Panc1 (cell line): ENCODE results near the gene WDR5. TPM values are rescaled to one million over a fixed set of nuclear protein-coding genes. Genes with fewer than 3 reads are reported as not detected.

Source experiments
- ATAC-seq: fragments of 200-7000 bp; cut with Tn5 transposase; 2 replicates; pipeline ENCODE4 v1.9.1; 2020; ENCODE audit warnings: mild to moderate bottlenecking, moderate library complexity
- BruUV-seq: library from RNA; stranded (reverse); fragments of 400-500 nt; replicated peaks from 2 replicates; lab custom pipeline; 2021; lab: Mats Ljungman, UMichigan
- CTCF ChIA-PET: fragments of 300-600 bp; sonication (Branson Sonifier 250); formaldehyde crosslinking; loops from one replicate; lab custom pipeline; 2022; ENCODE audit warnings: antibody characterized with exemption; lab: Charles Lee
- POLR2A ChIA-PET: fragments of 300-600 bp; sonication (Branson Sonifier 250); formaldehyde crosslinking; loops from one replicate; lab custom pipeline; 2022; ENCODE audit warnings: antibody characterized with exemption; lab: Charles Lee
- DNase-seq: peaks from one replicate; pipeline ENCODE4 v3.0.0-alpha.2; 2010; ENCODE audit warnings: low read depth, low spot score
- H3K27ac ChIP-seq: 2 replicates; pipeline ENCODE4 v1.5.1; 2011; ENCODE audit warnings: mild to moderate bottlenecking, low read length, inconsistent platforms
- H3K27me3 ChIP-seq: fragments of 200-500 bp; sonication (Bioruptor generic); 2 replicates; pipeline ENCODE4 v1.6.0; 2014; ENCODE audit warnings: low read length, inconsistent platforms; ENCODE audit not compliant: control insufficient read depth, insufficient read depth
- H3K36me3 ChIP-seq: fragments of 200-500 bp; sonication (Bioruptor generic); 2 replicates; pipeline ENCODE4 v1.5.1; 2014; ENCODE audit warnings: inconsistent platforms, mild to moderate bottlenecking, low read length, moderate library complexity; ENCODE audit not compliant: control insufficient read depth, insufficient read depth
- H3K4me1 ChIP-seq: 2 replicates; pipeline ENCODE4 v1.5.1; 2011; ENCODE audit warnings: inconsistent platforms, mild to moderate bottlenecking, low read length, moderate library complexity; ENCODE audit not compliant: control insufficient read depth, insufficient read depth
- H3K4me3 ChIP-seq, 2 experiments: 2 replicates each; pipeline ENCODE4 v1.5.1; 2011 to 2012; ENCODE audit warnings: low read depth in 2 of 2, low read length in 2 of 2, mild to moderate bottlenecking in 2 of 2, inconsistent platforms in 1 of 2, moderate library complexity in 1 of 2
- H3K9me3 ChIP-seq: fragments of 200-500 bp; sonication (Bioruptor generic); 2 replicates; pipeline ENCODE4 v1.5.1; 2014; ENCODE audit warnings: low read depth, mild to moderate bottlenecking, inconsistent platforms, low read length, moderate library complexity; ENCODE audit not compliant: control insufficient read depth, insufficient read depth
- CTCF ChIP-seq: fragments of 450-650 bp; IDR thresholded peaks from 2 replicates; pipeline ENCODE4 v1.5.1; 2017; ENCODE audit warnings: mild to moderate bottlenecking
- POLR2AphosphoS5 ChIP-seq: IDR thresholded peaks from 2 replicates; pipeline ENCODE4 v1.6.1; 2012; ENCODE audit warnings: mild to moderate bottlenecking, low read depth, low read length, moderate library complexity
- REST ChIP-seq, 2 experiments: IDR thresholded peaks; 2 replicates each; pipeline ENCODE4 v1.6.1; 2011 to 2012; ENCODE audit warnings: low read depth in 2 of 2, control low read depth in 1 of 2, low read length in 1 of 2, mild to moderate bottlenecking in 1 of 2, moderate library complexity in 1 of 2; ENCODE audit not compliant: insufficient read depth in 1 of 2
- SIN3A ChIP-seq: IDR thresholded peaks from 2 replicates; pipeline ENCODE4 v1.6.1; 2012; ENCODE audit warnings: low read depth, mild to moderate bottlenecking, low read length, moderate library complexity, borderline replicate concordance; ENCODE audit not compliant: insufficient read depth
- TCF7L2 ChIP-seq: IDR thresholded peaks from 2 replicates; pipeline ENCODE4 v1.6.1; 2011; ENCODE audit warnings: mild to moderate bottlenecking, low read depth, low read length, inconsistent platforms
- in situ Hi-C: cut with HindIII; loops from 2 replicates; pipeline ENCODE4 v1.10.0; 2016; ENCODE audit warnings: low sequenced_read_pairs, low pct_unique_long_range_greater_than_20kb
- intact Hi-C: fragments of 100-400 bp; cut with micrococcal nuclease; formaldehyde crosslinking; loops from one replicate; pipeline ENCODE4 v1.10.0; 2022; ENCODE audit not compliant: unreplicated experiment
- total RNA-seq: library from RNA; stranded (reverse); gene quantifications from one replicate; pipeline ENCODE4 v1.2.1, GENCODE V29; 2021; ENCODE audit not compliant: unreplicated experiment

Gene WDR5
- total RNA-seq, 1 experiment from 2014 or later = 36.9 TPM

GRCh38 chr9:134176599-134176968, 40.7 kb downstream of the WDR5 start:
- intact Hi-C loops = loop anchor here (10.0 kb wide), 1 partner anchor 148 kb away; the partner anchor contains the start of gene RXRA
- in situ Hi-C loops = no loop called here
- no peaks in the 10 kb centered on the region for H3K4me1 ChIP-seq
- ChIA-PET POLR2A (no interaction called here), CTCF (interaction anchor here (0.7 to 1.7 kb wide), 2 partner anchors 119 to 266 kb away, joined by 4 to 7 read pairs; no protein-coding TSS in a partner anchor)
- peak; percentile 61 for ATAC-seq
- 0 out of 4 replicates have a peak overlapping the region, but pooled peaks of 1 of the 2 experiments have one; percentile 6 for H3K4me3 ChIP-seq
- BruUV-seq = no TSS peak
- H3K9me3 ChIP-seq = no peaks in the 10 kb centered on the region
- H3K27ac ChIP-seq = no peak overlapping the region
- H3K27me3 ChIP-seq = no peaks in the 10 kb centered on the region; the same call in 1 of the 2 replicates
- TF ChIP-seq TCF7L2 = no peak
- no peak for TF ChIP-seq SIN3A
- no peak for TF ChIP-seq CTCF
- TF ChIP-seq POLR2AphosphoS5 = no peak
- TF ChIP-seq REST (IDR thresholded peaks at IDR 0.05; ENCODE audit: insufficient read depth in 1 of 2, low read depth in 2 of 2, low read length in 1 of 2) = no peak
- no peaks in the 10 kb centered on the region for H3K36me3 ChIP-seq
- DNase-seq = no peak

DNA sequence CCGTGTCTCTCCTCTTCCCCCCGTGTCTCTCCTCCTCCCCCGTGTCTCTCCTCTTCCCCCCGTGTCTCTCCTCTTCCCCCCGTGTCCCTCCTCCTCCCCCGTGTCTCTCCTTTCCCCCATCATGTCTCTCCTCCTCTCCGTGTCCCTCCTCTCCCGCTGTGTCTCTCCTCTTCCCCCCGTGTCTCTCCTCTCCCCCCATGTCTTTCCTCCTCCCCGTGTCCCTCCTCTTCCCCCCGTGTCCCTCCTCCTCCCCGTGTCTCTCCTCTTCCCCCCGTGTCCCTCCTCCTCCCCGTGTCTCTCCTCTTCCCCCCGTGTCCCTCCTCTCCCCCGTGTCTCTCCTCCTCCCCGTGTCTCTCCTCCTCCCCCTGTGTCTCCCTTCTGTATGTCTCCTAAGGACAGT, 41.3 kb downstream of the WDR5 start:
- no peaks in the 10 kb centered on the region for H3K9me3 ChIP-seq
- ATAC-seq (no peak), DNase-seq (no peak)
- H3K27me3 ChIP-seq = no peaks in the 10 kb centered on the region; the same call in 1 of the 2 replicates
- no peaks in the 10 kb centered on the region for H3K36me3 ChIP-seq
- intact Hi-C loops (loop anchor here (10.0 kb wide), 1 partner anchor 148 kb away; the partner anchor contains the start of gene RXRA), in situ Hi-C loops (no loop called here)
- H3K4me3 ChIP-seq = no peak overlapping the region
- no TSS peak for BruUV-seq
- CTCF ChIA-PET = interaction anchor here (1.7 kb wide), 1 partner anchor 265 kb away, joined by 7 read pairs; no protein-coding TSS in a partner anchor
- POLR2A ChIA-PET = no interaction called here
- H3K4me1 ChIP-seq = no peaks in the 10 kb centered on the region
- TF ChIP-seq TCF7L2 = no peak
- no peak for TF ChIP-seq POLR2AphosphoS5
- TF ChIP-seq CTCF = no peak
- no peak for TF ChIP-seq REST (IDR thresholded peaks at IDR 0.05; ENCODE audit: insufficient read depth in 1 of 2, low read depth in 2 of 2, low read length in 1 of 2)
- no peak for TF ChIP-seq SIN3A
- H3K27ac ChIP-seq = no peak overlapping the region
